Renal pelvis (tissue), 4 donors: ENCODE measurements around the gene FBXL7. TPM values are rescaled to one million over a fixed set of nuclear protein-coding genes. Genes with fewer than 3 reads are reported as not detected.
"Not testable (repeated sequence)": the region's sequence is repeated elsewhere in the genome, so short reads cannot be mapped to it uniquely, and the experiment has no call there.

Experiments
- DNase-seq: peaks from one replicate; pipeline ENCODE4 v3.0.0-alpha.2; 2013
- polyA plus RNA-seq, 3 donors: library from polyadenylated mRNA; unstranded; fragments of 120-200 nt; gene quantifications; one replicate each; pipeline ENCODE4 v1.2.1, GENCODE V29; 2013; ENCODE audit not compliant: insufficient read length in 3 of 3

The FBXL7 gene
- polyA plus RNA-seq, 3 donors: 21.3 to 26.1 (median 25.7) TPM

DNA sequence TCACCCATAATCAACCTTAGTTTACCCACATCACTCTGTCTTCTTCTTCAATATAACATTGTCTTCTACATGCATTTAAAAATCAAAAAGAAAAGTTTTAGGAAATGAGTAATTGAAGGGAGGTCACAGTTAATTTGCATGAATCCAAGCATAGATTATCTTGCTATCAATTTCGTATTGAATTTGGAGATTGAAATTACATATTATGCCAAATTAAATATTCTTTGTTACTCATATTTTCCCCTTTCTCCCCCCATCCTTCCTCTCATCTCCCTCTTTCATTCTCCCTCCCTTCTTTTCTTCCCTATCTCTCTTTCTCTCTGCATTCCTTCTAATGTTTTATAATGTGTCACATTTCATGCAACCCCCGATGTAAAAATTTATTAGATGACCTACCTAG lies 303.3 kb downstream of the FBXL7 start:
- no peak for DNase-seq

DNA sequence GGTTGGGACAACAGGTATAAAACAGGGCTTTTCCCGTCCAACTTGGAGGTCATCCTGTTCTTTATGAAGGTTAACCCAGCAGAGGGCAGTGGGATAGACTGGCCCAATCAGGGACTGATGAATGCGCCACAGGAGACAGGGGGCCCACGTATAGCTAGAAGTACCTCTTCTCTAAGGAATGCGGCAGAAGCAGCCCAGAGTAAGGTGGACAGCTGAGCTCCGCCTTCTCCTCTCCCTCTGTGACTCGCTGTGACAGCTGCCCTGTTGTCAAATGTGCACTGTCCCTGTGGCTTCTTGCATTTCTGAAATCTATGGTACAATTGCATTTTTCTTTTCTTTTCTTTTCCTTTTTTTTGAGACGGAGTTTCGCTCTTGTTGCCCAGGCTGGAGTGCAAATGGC lies 306.6 kb downstream of the FBXL7 start:
- DNase-seq: no peak

DNA sequence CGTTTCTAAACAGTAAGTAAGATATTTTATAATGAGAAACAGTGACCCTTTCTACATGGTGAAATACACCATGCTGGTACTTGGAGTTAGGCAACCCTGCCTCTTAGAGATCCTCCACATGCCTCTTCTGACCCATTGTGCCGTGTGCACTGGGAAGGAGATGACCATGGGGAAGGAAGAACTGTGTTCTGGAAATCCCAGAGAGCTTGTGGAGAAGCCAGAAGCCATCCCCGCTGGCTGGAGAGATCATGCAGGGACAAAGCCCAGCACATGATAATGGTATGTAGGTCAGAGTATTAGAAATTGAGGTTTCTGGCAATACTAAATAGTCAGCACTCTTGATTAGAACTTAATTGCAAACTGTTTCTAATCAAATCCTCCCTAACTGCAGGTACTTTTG lies 307.3 kb downstream of the FBXL7 start:
- no peak for DNase-seq

DNA sequence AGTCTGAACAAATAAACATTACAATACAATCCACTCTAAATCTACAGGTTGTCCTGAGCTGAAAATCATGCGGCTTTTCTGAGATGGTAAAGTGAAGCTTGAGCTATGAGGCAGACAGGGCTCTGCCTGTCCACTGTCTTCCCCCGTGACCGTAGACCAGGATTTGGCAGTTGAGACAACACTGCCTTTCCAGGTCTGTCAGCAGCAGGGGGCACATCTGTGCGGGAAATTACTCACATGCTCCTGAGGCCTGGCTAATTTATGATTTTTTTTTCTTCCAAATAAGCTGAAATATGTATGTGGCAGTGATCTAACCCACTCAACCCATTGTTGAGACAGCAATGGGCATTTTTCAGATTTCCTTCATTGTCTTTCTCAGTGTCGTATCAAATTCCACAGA lies 307.9 kb downstream of the FBXL7 start:
- DNase-seq: no peak

DNA sequence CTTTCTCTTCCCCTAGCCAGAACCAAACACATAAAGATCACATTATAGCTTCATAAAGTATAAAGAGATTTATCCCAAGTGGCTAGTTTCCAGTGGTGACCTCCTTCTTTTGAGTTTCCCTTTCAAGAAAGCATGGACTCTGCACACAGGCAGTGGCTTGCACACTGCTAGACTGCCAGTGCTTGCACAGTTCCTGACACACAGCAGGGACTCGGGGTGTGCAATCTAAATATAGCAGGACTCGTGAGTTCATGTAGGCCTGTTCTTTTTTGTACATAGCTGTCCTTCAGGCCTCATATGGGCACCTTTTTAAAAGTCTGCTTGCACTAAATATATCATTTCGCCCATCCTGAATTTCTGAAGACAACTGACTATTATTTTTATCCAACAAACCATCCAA lies 308.6 kb downstream of the FBXL7 start:
- no peak for DNase-seq

DNA sequence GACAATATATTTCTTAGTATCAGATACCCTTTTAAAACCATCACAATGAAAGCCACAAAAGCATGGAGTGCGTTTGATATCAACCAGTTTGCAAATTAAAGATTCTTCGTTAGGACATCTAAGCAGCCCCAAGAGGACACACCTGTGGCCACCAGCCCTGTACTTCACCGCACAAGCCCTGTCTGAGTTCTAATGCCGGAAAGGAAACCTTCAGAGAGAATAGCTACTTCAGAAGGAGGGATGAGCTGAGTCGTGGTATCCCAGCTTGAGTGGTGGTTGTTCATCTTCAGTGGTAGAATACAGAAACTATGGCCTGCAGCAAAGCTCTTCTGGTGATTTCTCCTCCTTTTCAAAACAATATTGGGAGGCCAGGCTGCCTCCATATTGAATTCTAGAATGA lies 319.6 kb downstream of the FBXL7 start:
- DNase-seq: no peak

DNA sequence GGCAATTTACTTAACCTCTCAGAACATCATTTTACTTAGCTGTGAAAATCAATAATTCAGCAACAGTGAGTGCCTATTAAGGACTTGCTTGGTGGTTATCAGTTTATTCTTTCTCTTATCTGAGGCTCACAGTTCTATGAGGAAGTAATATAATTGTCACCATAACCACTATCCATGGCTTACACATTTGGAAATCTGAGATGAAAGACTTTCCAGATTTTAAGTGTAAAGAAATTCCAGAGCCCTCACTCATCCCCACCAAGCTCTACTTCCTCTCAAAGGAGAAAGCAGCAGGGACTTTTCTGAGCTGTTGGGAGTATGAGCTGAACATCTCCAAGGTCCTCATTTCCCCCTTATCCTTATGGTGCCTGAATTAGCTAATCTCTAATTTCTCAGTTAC lies 321.5 kb downstream of the FBXL7 start:
- DNase-seq: no peak

DNA sequence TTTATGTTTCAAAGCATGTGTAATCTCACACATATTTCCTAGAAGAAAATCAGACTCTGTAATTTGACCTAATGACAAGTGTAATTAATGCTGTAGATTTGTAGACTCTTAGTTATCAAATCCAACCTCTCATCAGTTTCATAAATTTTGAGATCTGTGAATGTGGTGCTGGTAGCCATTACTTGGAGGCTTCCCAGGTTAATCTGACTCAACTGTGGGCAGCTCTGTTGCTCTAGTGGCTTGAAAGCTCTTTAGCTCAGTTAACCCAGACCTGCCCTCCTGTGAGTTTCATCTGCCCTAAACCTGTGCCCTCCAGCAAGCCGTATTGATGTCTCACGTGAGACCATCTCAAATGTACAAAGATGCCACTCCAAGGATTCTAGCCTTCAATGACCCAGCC lies 323.4 kb downstream of the FBXL7 start:
- no peak for DNase-seq

DNA sequence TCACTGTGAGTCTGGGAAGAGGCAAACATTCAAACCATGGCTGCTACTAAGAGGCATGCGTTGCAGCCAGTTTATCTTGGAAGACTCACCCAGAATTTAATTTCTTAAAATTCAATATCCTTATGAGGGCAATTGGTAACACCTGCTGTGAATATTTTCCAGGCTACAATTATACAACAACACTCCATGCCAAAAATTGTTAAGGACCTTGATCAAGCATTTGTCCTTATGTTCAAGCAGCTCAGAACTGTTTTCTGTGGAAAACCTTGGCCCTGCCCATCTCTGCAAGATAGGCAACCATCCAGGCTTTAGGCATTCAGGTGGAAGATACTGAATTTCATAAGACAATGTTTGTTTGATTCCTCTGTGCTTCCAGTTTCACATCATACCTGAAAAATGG lies 327.8 kb downstream of the FBXL7 start:
- DNase-seq: no peak

DNA sequence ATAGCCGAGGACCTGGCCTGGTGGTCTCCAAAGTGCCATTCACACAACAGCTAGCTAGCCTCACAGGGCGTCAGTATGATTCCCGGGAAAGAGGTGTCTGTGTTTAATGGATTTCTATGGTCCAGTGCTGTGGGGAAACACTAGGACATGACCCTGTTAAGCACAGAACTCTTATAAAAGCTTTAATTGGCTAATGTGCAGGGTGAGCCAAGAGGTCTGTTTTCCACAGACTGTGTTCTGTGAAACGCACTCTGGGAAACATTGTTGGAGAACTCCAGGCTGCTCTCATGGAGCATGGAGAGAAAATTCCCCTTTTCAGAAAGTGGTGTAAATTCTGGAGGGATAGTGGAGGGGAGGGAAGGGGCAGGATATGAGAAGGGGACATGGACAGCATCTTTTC lies 331.4 kb downstream of the FBXL7 start:
- DNase-seq: no peak

DNA sequence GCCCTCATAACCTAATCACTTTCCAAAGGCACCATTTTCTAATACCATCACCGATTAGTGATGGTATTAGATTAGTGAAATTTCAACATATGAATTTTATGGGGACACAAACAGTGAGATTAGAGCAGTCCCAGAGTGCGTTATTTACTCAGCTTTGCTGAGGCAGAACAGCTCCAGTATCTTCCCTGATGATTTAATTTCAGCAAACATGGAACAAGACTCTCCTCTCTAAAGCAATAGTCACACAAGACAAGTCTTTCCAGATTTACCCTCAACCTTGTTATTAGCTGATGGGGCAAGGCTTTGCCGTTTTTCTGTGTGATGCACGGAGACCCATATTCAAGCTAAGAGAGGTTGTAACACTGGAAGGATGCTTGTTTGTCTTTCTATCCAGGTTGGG lies 333.4 kb downstream of the FBXL7 start:
- DNase-seq: no peak

DNA sequence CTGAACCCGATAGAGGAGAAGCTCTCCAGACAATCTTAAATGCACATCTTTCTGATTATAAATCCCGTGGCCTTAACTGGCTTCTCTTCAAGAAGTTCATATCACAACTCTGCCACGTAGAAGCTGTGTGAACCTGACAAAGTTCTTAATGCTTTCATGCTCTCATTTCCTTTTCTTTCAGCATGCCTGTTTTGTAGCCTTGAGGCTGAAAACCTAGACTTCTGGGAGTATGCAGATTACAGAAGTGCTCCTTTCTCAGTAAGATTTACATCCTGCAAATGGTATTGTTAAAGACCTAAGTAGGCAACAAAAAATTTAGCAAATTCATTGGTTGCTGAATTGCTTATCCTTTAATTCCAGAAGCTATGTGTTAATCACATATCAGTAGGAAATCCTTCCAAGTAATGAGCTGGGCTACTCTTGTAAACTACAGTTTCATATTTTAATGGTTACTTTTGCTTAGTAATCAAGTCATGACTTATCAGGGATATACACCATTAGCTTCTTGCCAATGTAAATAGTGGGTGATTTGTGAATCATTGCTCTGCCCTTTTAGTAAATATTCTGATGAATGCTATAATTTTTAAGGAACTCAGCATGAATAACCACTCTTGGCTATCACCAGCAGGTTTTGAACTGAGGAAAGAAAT lies 334.7 kb downstream of the FBXL7 start:
- DNase-seq: no peak

DNA sequence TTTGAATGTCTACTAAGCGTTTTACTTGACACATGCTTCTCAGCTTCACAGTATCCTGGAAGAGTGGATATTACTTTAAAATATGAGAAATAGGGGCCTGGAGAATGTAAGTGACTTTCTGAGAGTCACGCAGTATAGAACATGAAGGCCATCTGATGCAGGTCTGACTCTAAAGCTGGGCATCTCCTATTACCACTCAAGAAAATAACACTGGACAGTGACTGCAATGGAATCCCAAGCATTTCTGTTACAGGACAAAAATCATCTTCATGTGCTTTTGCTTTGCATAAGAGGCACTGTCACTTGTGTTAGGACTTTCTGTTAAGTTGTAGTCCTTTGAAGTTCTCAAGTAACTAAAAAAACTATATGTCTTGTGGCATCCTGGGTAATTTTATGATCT lies 335.5 kb downstream of the FBXL7 start:
- DNase-seq: no peak

DNA sequence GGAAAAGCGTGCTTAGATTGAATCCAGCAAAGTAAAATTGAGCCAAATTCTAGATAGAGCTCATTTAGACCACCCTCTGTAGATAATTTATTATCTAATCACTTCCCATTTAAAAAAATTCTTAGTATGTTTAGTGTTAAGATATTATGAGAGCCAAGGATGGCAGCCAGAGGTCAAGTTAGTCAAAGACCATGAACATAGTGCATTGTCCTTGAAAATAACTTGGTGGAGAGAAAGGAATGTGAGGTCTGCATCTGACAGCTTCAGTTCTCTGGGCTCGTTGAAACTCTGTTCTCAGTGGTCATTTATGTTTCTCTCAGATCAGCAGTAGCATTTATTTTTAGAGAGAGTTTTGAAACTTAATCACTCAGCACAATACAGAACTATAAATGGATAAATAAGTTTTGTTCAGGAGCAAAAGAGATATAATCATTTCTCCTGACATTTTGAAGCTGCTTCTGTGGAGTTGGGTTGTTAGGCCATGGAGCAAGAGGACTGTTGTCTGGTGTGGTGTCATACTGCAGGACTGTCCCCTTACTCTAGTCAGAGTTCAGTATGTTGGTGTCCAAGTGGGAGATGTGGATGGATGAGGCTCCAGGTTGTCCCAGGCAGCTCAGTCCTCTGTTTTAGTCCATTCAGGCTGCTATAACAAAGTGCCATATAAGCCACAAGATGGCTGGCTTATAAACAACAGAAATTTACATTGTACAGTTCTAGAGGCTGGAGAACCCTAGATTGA lies 337.7 kb downstream of the FBXL7 start:
- no peak for DNase-seq

DNA sequence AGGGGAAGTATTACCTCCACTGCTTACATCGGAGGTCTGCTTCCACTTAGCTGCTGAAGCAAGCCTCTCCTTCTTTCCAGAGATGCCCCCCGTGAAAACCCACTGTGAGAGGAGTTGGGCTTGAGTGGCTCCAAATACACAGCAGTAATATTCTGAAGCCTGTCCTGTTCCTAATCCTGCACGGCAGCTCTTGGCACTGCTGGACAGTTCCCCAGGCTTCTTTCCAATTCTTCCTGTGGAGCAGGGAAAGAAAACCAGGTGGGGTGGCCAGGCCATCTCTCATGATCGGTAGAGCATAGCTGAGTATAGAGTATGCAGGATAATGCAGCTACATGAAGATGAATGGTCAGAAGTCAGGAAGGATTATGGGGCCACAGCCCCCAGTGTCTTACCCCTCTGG lies 344.3 kb downstream of the FBXL7 start:
- DNase-seq: no peak

DNA sequence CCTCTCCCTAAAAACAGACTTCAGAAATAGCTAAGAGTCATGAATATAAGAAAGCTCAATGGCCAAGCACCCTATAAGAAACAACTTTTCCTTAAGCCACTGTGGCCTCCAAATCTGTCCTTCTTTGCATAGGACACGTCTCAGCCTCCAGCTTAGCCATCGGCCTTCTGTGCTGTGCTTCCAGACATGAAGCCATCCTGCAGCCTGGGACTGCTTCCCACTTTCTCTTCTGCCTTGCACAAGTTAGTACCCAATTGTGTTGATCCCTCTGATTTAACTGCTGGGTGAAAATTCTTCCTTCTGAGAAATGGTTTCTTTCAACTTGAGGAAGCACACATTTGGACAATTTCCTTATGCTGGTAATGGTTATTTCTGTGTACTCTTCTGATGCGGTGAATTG lies 344.9 kb downstream of the FBXL7 start:
- DNase-seq: no peak

DNA sequence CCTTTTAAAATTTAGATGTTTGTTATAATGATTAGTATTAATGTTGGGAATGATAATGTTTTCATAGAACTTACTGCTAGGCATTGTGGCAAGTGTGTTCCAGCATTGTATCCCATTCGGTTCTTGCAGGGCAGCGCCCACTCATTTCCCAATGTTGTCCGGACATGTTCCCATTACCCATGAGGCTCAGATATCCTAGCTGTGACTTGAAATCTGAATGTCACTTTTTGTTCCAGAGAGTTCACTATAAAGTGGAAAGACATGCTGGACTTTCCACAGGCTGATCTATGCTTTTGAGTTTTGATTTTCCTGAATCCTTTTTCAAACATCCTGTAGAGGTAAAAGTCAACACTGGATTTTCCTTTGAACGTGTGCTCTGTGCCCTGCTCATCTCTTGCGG lies 350.6 kb downstream of the FBXL7 start:
- no peak for DNase-seq

DNA sequence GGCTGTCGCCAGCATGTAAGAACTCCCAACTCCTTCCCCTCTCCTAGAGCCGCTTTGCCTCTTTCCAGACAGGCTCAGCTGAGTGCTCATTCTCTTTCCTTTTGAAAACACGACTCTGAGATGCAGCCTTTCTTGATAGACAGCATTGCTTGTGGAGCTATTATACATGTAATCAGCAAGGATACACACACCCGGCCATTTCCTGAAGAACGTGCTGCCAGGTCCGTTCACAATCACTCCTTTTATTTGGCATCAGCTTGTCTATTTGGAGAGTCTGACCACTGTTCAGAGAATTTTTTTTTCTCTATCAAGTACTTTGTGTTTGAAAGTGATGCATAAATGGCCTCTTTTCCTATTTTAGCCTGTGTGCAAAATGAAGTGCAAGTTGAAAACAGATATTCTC lies 351.0 kb downstream of the FBXL7 start:
- no peak for DNase-seq

DNA sequence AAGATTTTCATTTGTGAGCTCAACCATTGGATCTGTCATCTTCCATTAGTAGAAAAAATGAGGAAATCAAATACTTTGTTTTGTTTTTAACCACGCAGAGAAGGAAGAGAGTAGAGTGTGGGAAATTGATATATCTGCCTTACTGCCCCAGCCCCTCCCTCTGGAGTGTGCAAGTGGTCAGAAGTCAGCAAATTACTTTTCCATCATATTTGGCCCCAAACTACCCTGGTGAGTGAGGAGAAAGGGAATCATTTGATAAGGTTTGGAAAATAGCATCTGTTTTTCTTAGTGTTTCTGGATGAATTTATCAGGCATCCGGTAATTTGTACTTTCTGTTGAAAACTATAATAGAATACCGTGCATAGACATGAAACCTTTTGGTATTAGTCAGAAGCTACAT lies 352.2 kb downstream of the FBXL7 start:
- no peak for DNase-seq

DNA sequence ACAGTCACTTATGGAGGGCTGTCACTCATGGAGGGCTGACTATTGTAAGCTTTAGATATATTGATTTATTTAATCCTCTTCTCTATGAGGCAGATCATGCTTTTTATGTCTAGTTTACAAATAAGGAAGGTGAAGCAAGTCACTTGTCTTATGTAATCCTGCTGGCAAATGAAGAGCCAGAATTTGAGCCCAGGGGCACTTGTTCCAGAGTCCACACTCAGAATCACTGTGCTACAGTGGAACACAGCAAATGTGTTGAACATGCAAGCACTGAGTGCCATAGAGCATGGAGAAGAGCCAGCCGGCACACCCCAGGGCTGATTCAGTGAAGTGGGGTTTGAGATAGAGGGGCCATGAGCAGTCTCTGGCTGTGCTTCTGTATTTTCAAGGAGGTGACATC lies 353.0 kb downstream of the FBXL7 start:
- DNase-seq: no peak

DNA sequence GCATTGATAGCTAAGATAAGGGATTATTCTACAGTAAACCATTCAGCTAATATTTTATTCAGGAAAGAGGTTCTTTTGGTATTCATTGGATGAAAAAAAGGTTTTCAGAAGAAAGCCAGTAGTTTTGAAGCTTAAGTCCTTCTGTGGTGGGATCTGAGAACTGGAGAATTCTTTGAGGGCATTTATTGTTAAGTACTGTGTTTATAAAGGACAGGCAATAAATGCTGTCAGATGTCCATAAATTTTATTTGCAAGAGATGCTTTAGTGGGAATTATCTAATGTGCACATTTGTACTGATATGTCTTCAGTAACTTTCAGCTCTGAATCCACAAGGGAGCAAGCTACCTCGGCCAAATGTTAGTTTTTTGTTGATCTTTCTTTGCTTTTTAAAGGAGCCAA lies 358.3 kb downstream of the FBXL7 start:
- no peak for DNase-seq

DNA sequence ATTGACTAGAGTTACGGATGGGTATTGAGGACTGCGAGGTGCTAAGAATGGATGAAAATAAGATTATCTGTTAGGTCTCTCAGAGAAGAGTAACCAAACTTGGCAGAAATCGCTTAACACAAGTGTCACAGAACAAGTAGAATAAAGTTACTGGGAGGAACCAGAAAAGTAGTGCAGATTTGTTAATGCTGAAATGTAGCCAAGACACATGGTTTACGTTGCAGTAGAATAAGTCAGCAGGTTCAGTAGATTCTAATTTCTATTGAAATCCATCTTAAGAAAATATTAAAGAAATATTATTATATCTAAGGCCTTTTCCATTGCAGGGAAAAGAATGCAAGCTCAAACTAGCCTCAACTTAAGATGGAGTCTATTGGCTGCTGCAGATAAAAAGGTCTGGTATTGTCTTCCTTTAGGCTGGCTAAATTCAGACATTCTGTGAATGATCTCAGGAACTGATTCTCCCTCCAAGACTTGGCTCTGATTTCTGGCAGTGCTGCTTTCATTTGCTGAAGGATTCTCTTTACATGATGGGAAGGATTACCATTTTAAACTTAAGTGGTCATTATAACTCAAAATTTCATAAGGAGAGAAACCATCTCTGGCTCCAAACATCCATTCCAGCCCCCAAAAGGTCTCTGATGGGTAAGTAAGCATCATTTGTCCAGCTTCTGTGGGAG lies 364.7 kb downstream of the FBXL7 start:
- no peak for DNase-seq

DNA sequence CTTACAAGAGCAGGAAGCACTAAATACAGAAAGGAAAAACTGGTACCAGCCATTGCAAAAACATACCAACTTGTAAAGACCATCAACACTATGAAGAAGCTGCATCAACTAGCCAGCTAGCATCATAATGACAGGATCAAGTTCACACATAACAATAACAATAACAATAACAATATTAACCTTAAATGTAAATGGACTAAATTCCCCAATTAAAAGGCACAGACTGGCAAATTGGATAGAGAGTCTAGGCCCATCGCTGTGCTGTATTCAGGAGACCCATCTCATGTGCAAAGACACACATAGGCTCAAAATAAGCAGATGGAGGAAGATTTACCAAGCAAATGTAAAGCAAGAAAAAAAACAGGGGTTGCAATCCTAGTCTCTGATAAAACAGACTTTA lies 372.3 kb downstream of the FBXL7 start:
- not testable (repeated sequence) for DNase-seq

DNA sequence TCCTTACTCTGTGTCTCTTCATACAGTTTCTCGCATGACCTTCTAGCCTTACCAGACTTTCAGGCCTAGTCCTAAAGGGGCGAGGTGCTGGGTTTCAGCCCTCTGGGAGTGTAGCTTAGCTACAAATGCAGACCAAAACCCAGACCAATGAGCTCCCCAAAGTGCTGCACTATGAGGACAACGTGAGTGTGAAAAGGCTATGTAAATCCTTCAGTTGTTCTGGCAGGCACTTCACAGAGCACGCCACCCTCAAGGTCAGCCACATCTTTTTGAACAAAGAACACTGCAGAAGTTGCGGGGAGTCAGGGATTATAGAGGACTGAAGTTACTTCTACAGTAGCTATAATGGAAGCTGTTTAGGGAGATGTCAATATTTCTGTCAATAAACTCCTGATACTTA lies 377.9 kb downstream of the FBXL7 start:
- no peak for DNase-seq
